Measurements from ENCODE around the gene GRK1. TPM values are rescaled to one million over a fixed set of nuclear protein-coding genes. Genes with fewer than 3 reads are reported as not detected.

GRK1 gene
- total and polyA plus RNA-seq, 2 of the 13 experiments (the other 11 are each of a cell fraction or from before 2014, with no cell fraction given), result 0.07 to 0.12 TPM

GRCh38 chr13:113650731-113651148 lies 16.3 kb upstream of the GRK1 start:
- intact Hi-C loops (cut with micrococcal nuclease; ENCODE audit: unreplicated experiment), result no loop called here
- no peaks in the 10 kb centered on the region for H3K9me3 ChIP-seq (ENCODE audit: low read length)
- H3K9ac ChIP-seq (ENCODE audit: insufficient read depth, low read depth, low read length), result no peak overlapping the region
- no peak overlapping the region for H2AFZ ChIP-seq (ENCODE audit: low read length)
- no peaks in the 10 kb centered on the region for H4K20me1 ChIP-seq (ENCODE audit: insufficient read depth, low read length)
- H3K36me3 ChIP-seq (replicated peaks in 1 of 2; ENCODE audit: control insufficient read depth in 1 of 2, insufficient read depth in 2 of 2, low read length in 2 of 2), result no peaks in the 10 kb centered on the region
- ChIA-PET CTCF (ENCODE audit: low intra/inter-chr PET ratio, low total read pairs) (no interaction called here), POLR2A (no interaction called here)
- H3K79me2 ChIP-seq (ENCODE audit: insufficient read depth, low read length), result no peaks in the 10 kb centered on the region
- no peak overlapping the region for H3K4me2 ChIP-seq (ENCODE audit: low read depth, low read length)
- H3K27me3 ChIP-seq (ENCODE audit: control insufficient read depth in 1 of 2, insufficient read depth in 2 of 2, low read length in 2 of 2), result no peaks in the 10 kb centered on the region
- H3K4me1 ChIP-seq (ENCODE audit: insufficient read depth, low read length), result no peaks in the 10 kb centered on the region
- H3K27ac ChIP-seq (ENCODE audit: extremely low read length, insufficient read depth, low read length), result no peak overlapping the region
- BruUV-seq (replicated peaks), result no TSS peak
- ATAC-seq (no peak), FAIRE-seq (no peak), DNase-seq (ENCODE audit: low spot score) (no peak)
- H3K4me3 ChIP-seq (replicated peaks in 1 of 3; ENCODE audit: insufficient read depth in 1 of 3, low read depth in 2 of 3, low read length in 3 of 3), result no peak overlapping the region
- WGBS (ENCODE audit: low lambda C conversion rate), result 90% methylated on average over 16 of the region's 16 CpGs
- in situ Hi-C loops (cut with HindIII; ENCODE audit: extremely low pct_ligation_motif_present, low pct_unique_long_range_greater_than_20kb), result no loop called here
- TF ChIP-seq FUBP1 (CRISPR knock-in tag; IDR thresholded peaks at IDR 0.05; ENCODE audit: borderline replicate concordance), result no peak
- TF ChIP-seq HIVEP1 (CRISPR knock-in tag; IDR thresholded peaks at IDR 0.05), result no peak
- TF ChIP-seq ZNF281 (CRISPR knock-in tag; IDR thresholded peaks at IDR 0.05; ENCODE audit: borderline replicate concordance), result no peak
- TF ChIP-seq ZNF724P (CRISPR knock-in tag; IDR thresholded peaks at IDR 0.05; ENCODE audit: borderline replicate concordance), result no peak
- no peak for TF ChIP-seq REL (CRISPR knock-in tag; conservative IDR thresholded peaks at IDR 0.05)
- TF ChIP-seq ZNF749 (CRISPR knock-in tag; IDR thresholded peaks at IDR 0.05; ENCODE audit: borderline replicate concordance), result no peak
- TF ChIP-seq MATR3 (CRISPR knock-in tag; IDR thresholded peaks at IDR 0.05), result no peak
- TF ChIP-seq ARNT (IDR thresholded peaks at IDR 0.05), result no peak
- TF ChIP-seq PITX1 (CRISPR knock-in tag; IDR thresholded peaks at IDR 0.05), result no peak
- no peak for TF ChIP-seq ZNF770 (CRISPR knock-in tag; IDR thresholded peaks at IDR 0.05)
- TF ChIP-seq THAP9 (CRISPR knock-in tag; IDR thresholded peaks at IDR 0.05; ENCODE audit: borderline replicate concordance), result no peak
- TF ChIP-seq ZNF333 (CRISPR knock-in tag; IDR thresholded peaks at IDR 0.05; ENCODE audit: borderline replicate concordance), result no peak
- TF ChIP-seq HNF4G (IDR thresholded peaks at IDR 0.05; ENCODE audit: borderline replicate concordance, low read depth, low read length), result no peak
- TF ChIP-seq HNF4G (CRISPR knock-in tag; IDR thresholded peaks at IDR 0.05; ENCODE audit: borderline replicate concordance, low read depth), result no peak

Measured in HepG2 (cell line).